Measurements from ENCODE around the gene TPK1.
A peak's percentile ranks its signal among the peaks of the same experiment; 100 is the strongest.
"Not testable (repeated sequence)": the region's sequence is repeated elsewhere in the genome, so short reads cannot be mapped to it uniquely, and the experiment has no call there.

The TPK1 gene

DNA sequence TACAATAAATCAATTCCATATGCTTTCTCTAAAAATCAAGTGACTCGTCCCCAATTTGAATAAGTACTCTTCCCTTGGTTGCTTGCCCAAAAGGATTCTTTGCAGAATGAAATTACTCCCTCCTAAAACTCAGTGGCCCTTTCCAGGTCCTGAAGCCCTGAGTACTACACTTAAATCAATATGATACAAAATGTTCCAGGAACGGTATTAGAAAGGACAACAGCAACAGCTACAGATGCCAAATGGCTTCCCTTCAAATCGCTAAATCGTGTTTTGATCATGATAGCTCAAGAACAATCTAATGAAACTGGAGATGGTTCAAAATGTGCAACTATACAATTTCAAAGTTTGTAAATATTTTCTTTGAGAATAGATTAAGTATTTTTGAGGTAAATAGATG, 59.4 kb downstream of the TPK1 start:
- ATAC-seq, result no peak

DNA sequence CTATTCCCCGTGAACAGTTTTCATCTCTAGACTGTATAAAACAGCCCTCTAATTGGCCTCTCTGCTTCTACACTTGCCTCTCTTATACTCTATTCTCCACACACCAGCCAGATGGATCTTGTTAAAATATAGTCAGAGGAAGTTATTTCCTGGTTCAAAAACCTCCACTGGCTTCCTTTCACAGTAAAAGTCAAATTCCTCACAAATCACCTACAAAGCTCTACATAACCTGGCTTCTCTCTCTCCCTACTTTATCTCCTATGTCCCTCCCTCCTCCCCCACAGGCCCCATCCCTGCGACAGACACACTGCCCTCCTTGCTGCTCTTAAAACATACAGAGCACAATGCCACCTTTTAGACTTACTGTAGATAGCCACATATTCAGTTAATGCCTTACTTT, 60.1 kb downstream of the TPK1 start:
- no peak for ATAC-seq

- no peak for ATAC-seq
Observed at GRCh38 chr7:144771927-144772326, 63.9 kb downstream of the TPK1 start.

GRCh38 chr7:144771174-144771573, 64.7 kb downstream of the TPK1 start:
- ATAC-seq, result no peak

DNA sequence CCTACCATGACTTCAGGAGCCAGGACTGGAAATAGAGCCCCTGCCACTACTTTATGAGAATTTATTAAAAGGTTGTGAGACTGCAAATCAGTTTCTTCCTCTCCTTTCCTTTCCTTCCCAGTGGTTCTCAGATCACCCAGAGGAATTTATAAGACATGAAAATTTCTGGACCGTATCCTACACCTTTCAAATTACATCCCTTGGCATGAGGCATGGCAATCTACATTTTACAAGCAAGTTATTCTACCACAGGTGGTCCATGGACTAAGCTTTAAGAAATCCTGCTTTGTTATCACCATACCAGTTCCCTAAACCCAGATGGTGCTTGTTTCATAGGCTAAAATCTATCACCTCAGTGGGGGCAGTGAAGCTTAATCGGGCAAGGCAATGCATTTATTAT, 66.5 kb downstream of the TPK1 start:
- no peak for ATAC-seq

DNA sequence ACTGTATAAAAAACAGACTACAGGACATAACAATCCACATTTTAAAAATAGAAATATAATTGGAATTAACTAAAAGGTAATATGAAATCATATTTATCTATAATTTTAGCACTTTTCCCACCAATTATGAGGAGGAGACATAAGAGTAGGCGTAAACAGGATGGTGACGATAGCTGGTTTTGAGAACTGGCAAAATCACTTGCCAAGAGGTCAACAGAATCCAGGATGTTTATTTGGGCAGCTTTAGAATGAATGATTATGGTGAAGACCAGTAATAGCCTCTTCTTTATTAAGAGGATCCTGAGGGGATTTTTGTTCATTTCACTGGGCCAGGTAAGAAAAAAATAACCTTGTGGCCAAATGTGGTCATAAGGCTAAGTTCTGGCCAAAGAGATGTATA, 67.2 kb downstream of the TPK1 start:
- no peak for ATAC-seq

GRCh38 chr7:144763291-144763690, 72.6 kb downstream of the TPK1 start:
- no peak for ATAC-seq

GRCh38 chr7:144762853-144763252, 73.0 kb downstream of the TPK1 start:
- ATAC-seq, result no peak

DNA sequence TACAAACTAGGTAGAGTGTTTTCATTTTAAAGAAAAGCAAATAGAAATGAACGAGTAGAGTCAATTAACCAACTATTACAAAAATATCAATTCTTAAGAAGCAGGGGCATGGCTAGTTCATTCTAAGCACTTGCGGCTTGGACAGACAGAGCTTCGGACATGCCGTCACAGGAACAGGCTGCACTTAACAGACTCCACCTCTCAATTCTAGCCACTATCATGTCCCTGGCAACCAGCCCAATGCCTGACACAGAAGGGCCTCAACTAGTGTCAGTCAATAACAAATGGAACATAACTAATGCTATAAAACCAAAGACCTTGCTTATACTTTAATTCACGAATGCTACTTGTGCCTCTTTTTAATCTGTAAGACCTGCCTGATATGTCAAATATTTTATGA, 74.4 kb downstream of the TPK1 start:
- no peak for ATAC-seq

- no peak for ATAC-seq
Observed at GRCh38 chr7:144759653-144760052, 76.2 kb downstream of the TPK1 start.

DNA sequence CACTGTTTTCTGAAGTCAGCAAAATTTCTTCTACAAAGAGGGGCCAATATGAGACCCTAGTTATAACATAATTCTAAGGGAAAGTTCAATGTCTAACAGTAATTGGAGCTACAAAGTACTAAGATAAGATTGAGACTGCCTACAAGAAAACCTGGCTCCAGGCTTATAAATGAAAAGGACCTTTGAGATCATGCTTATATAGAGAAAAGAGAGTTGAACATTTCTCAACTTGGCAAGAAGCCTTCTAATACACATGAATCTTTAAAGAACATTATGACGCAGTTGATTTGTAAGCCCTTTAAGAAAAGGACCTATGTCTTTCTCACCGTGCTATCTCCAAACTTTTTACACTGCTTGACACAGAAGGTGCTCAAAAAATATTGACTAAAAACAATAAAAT, 87.9 kb downstream of the TPK1 start:
- no peak for ATAC-seq

DNA sequence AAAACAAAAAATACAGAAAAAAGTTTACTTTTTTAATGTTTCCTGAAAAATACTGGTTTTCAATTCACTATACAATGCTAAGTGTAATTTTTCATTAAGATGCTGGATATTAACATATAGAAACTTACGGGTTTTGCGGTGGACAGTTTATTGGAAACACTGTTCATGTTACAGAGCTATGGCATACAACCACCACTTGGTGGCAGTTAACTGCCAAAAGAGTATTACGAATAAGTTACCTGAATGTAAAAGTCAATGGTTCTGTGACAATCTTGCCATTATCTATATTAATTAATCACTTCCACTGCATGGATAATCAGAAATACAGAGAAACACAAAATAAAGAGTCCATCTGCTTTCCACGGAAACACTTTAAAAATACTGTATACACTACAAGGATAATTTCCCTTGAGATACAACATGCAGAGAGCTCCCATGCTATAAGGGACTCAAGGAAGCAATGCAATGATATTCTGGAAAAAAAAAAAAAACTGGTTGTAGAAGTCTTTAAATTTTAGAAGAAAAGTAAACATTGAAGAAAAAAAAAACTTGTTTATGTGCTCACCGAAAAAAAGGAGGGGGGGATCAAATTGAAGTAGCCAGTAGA, 97.0 kb downstream of the TPK1 start:
- peak; percentile 51 to 63 for ATAC-seq

- no peak for ATAC-seq
Observed at GRCh38 chr7:144738146-144738545, 97.7 kb downstream of the TPK1 start.

GRCh38 chr7:144736880-144737493, 98.9 kb downstream of the TPK1 start:
- ATAC-seq, result no peak

DNA sequence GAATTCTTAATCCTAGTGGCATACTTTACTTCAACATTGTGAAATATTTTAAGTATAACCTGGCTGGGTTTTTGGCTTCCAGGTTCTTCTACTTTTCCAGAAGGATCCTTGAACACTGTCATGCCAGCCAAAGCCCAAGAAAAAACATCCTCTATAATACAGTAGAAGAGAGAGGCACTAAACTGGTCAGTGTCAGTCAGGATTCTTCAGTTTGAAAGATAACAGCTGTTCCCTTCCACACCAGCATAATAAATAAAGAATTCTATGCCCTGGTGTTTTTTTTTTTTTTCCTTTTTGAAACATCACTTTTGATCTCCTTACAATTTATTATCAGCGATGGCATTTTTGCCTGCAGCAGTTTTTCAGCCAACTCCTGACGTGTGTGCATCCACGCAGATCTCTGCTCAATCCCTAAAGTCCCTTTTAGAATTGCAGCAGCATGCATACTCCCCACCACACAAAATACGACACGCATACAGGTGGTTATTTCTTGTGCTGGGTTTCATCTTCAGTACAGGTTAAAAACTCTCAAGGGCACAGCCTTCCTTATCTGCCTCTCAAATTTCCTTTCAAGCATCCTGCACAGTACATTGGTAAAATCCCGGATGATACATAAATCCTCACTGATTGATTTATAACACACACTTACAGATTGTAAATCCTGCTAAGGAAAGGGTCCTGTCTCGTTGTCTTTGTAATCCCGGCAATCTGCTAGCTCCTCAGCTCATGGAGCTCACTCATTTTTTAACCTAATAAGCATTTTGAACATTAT, 100.2 kb downstream of the TPK1 start:
- no peak for ATAC-seq

DNA sequence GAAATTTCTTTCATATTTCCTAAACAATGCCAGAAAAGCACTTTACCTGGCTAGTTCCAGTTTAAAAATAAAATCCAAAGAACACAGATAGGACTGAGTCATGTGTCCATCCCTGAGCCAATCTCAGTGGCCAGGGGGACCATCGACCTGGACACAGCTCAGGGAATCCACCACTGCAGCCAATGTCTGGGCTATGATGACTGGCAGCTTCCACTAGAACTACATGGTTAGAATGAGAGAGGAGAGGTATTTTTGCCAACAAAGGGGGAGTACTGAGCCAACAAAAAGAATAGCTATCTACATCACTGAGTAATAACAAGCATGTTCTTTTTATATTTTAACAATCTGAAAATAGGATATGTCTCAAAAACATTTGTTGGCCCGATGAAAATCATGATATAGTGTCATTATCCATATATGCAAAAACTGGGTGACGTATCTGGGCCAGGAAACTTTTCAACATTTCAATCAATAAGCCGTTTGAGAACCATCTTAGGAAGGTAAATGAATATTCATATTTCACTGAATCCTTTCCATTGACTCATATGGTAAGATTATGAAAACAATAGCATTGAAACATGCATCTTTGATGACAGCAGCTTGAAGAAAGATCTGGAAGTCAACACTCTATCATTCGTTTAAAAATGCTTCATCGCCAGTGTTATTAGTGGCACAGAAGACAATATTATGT, 104.0 kb downstream of the TPK1 start:
- ATAC-seq, result no peak

- no peak for ATAC-seq
Observed at GRCh38 chr7:144730224-144730623, 105.6 kb downstream of the TPK1 start.

GRCh38 chr7:144729226-144729625, 106.6 kb downstream of the TPK1 start:
- ATAC-seq, result no peak

GRCh38 chr7:144728551-144728950, 107.3 kb downstream of the TPK1 start:
- ATAC-seq, result no peak

DNA sequence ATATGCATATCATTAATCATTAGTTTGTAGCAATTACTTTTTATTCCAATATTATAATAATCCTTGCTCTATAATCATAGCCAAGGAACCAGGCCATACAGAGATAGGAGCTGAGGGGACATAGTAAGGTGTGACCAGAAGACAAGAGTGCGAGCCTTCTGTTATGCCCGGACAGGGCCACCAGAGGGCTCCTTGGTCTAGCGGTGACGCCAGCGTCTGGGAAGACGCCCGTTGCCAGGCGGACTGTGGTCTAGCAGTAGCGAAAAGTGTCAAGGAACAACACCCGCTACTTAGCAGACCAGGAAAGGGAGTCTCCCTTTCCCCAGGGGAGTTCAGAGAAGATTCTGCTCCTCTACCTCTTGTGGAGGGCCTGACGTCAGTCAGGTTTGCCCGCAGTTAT, 109.0 kb downstream of the TPK1 start:
- not testable (repeated sequence) for ATAC-seq

DNA sequence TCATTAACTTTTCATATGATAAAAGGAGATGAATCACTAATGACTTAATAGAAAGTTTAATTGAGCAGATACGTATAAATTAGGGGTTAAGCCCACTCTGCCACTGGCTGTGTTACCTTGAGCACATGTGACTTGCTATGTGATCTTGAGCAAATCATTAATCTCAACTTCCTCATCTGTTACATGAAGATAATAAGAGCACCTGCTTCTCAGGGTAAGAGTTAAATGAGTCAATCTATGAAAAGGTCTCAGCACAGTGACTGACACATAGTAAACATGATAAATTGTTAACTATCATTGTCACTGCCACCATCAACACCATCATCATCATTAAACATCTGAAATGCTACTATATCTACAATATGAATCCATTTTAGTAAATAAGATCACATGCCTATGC, 110.8 kb downstream of the TPK1 start:
- peak in 1 of 2 donors; percentile 41 for ATAC-seq

- ATAC-seq, result no peak
Observed at GRCh38 chr7:144723301-144723700, 112.6 kb downstream of the TPK1 start.

GRCh38 chr7:144720710-144721109, 115.1 kb downstream of the TPK1 start:
- ATAC-seq, result no peak

GRCh38 chr7:144720149-144720548, 115.7 kb downstream of the TPK1 start:
- ATAC-seq, result no peak

Measured in activated CD4-positive, CD25-positive, alpha-beta regulatory T cell treated with anti-CD3 and anti-CD28 coated beads, Interleukin-2, amount 50 U/mL, for 24 hours (primary cell).